MV-4-11 (cell line): Measurements from ENCODE around the gene SESN3.
"Not testable (repeated sequence)": the region's sequence is repeated elsewhere in the genome, so short reads cannot be mapped to it uniquely, and the experiment has no call there.

Experiments used
- DNase-seq: peaks from one replicate; lab custom pipeline; 2025; lab: John Stamatoyannopoulos, UW

The SESN3 gene

GRCh38 chr11:95218149-95218548 lies 12.9 kb downstream of the SESN3 start:
- no peak for DNase-seq

- DNase-seq = no peak
Observed at GRCh38 chr11:95212609-95213008, 18.4 kb downstream of the SESN3 start.

- not testable (repeated sequence) for DNase-seq
Observed at GRCh38 chr11:95209535-95209934, 21.5 kb downstream of the SESN3 start.

- no peak for DNase-seq
Observed at GRCh38 chr11:95200781-95201457, 30.1 kb downstream of the SESN3 start.

- no peak for DNase-seq
Observed at GRCh38 chr11:95195831-95196230, 35.2 kb downstream of the SESN3 start.

- DNase-seq = no peak
Observed at GRCh38 chr11:95193541-95193940, 37.5 kb downstream of the SESN3 start.

- DNase-seq = no peak
Observed at GRCh38 chr11:95192717-95193116, 38.3 kb downstream of the SESN3 start.

- DNase-seq = no peak
Observed at GRCh38 chr11:95187723-95188122, 43.3 kb downstream of the SESN3 start.

GRCh38 chr11:95182397-95182796 lies 48.6 kb downstream of the SESN3 start:
- no peak for DNase-seq

GRCh38 chr11:95175818-95176380 lies 55.1 kb downstream of the SESN3 start:
- DNase-seq = no peak

GRCh38 chr11:95170294-95170693 lies 60.7 kb downstream of the SESN3 start:
- no peak for DNase-seq

- peak; percentile 12 for DNase-seq
Observed at GRCh38 chr11:95166781-95167180, 64.2 kb downstream of the SESN3 start.

- DNase-seq = no peak
Observed at GRCh38 chr11:95165638-95166037, 65.4 kb downstream of the SESN3 start.

GRCh38 chr11:95163106-95163505 lies 67.9 kb downstream of the SESN3 start:
- DNase-seq = no peak

- no peak for DNase-seq
Observed at GRCh38 chr11:95161248-95161647, 69.8 kb downstream of the SESN3 start.

- no peak for DNase-seq
Observed at GRCh38 chr11:95157824-95158223, 73.2 kb downstream of the SESN3 start.

GRCh38 chr11:95156916-95157541 lies 74.0 kb downstream of the SESN3 start:
- no peak for DNase-seq

GRCh38 chr11:95156133-95156721 lies 74.8 kb downstream of the SESN3 start:
- no peak for DNase-seq

- DNase-seq = no peak
Observed at GRCh38 chr11:95155385-95155784, 75.6 kb downstream of the SESN3 start.

GRCh38 chr11:95154514-95154913 lies 76.5 kb downstream of the SESN3 start:
- DNase-seq = peak; percentile 65

GRCh38 chr11:95153857-95154246 lies 77.2 kb downstream of the SESN3 start:
- no peak for DNase-seq

GRCh38 chr11:95152876-95153856 lies 77.8 kb downstream of the SESN3 start:
- DNase-seq = no peak
